Thymus (tissue), 11 donors: Measurements from ENCODE around the gene NBEA. TPM values are rescaled to one million over a fixed set of nuclear protein-coding genes. Genes with fewer than 3 reads are reported as not detected.

ENCODE experiments used
- DNase-seq, 9 donors: peaks; one replicate each; pipeline ENCODE4 v3.0.0-alpha.2; 2013; ENCODE audit warnings: low spot score in 9 of 9, low read depth in 6 of 9, missing footprints in 1 of 9
- H3K27ac ChIP-seq, 2 donors: one replicate each; pipeline ENCODE4 v1.5.1; 2013; ENCODE audit warnings: control low read depth in 1 of 2, low read depth in 1 of 2, low read length in 1 of 2, mild to moderate bottlenecking in 1 of 2, moderate library complexity in 1 of 2
- H3K27me3 ChIP-seq, 2 donors: one replicate each; pipeline ENCODE4 v1.5.1; 2013; ENCODE audit warnings: low read length in 1 of 2; ENCODE audit not compliant: control insufficient read depth in 2 of 2, insufficient read depth in 1 of 2
- H3K36me3 ChIP-seq, 2 donors: one replicate each; pipeline ENCODE4 v1.5.1; 2013; ENCODE audit warnings: low read length in 1 of 2, mild to moderate bottlenecking in 1 of 2, moderate library complexity in 1 of 2; ENCODE audit not compliant: control insufficient read depth in 2 of 2, insufficient read depth in 2 of 2
- H3K4me1 ChIP-seq, 2 donors: one replicate each; pipeline ENCODE4 v1.5.1; 2013; ENCODE audit warnings: low read length in 2 of 2; ENCODE audit not compliant: control insufficient read depth in 2 of 2, insufficient read depth in 2 of 2
- H3K4me3 ChIP-seq, 2 donors: one replicate each; pipeline ENCODE4 v1.5.1; 2013; ENCODE audit warnings: low read length in 2 of 2, control low read depth in 1 of 2, mild to moderate bottlenecking in 1 of 2
- H3K9me3 ChIP-seq, 2 donors: one replicate each; pipeline ENCODE4 v1.5.1; 2013; ENCODE audit warnings: low read length in 1 of 2, mild to moderate bottlenecking in 1 of 2; ENCODE audit not compliant: control insufficient read depth in 2 of 2, insufficient read depth in 1 of 2
- WGBS: extraction: QIAGEN DNeasy Blood & Tissue Kit; methylation state at CpG from one replicate; pipeline ENCODE4 v1.1.7; 2013; 5-methylcytosine and 5-hydroxymethylcytosine counted together
- polyA plus RNA-seq: library from polyadenylated mRNA; stranded (reverse); fragments of 200-250 nt; gene quantifications from one replicate; pipeline ENCODE4 v1.2.3, GENCODE V29; 2013
- total RNA-seq: library from RNA; stranded (reverse); fragments of 120-200 nt; gene quantifications from one replicate; pipeline ENCODE4 v1.2.4, GENCODE V29; 2013
- donor health status: healthy.

The NBEA gene
- total and polyA plus RNA-seq, 2 donors, result 4.1 to 6.8 TPM

DNA sequence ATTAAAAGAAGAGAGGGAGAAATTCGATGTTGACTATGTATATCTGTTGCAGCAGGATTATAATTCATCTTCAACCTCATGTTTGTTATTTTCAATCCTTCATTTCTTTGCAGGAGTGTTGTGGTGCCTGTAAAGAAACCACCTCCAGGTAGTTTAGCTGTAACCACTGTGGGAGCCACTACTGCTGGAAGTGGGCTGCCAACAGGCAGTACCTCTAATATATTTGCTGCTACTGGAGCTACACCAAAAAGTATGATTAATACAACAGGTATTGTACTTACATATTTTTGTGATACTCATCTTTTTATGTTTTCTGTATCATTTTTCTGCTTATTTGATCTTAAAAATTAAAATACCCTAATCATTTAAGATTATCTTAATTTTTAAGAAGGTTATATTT lies 266.5 kb downstream of the NBEA start:
- 97% methylated on average over 1 of the region's 1 CpG for WGBS

DNA sequence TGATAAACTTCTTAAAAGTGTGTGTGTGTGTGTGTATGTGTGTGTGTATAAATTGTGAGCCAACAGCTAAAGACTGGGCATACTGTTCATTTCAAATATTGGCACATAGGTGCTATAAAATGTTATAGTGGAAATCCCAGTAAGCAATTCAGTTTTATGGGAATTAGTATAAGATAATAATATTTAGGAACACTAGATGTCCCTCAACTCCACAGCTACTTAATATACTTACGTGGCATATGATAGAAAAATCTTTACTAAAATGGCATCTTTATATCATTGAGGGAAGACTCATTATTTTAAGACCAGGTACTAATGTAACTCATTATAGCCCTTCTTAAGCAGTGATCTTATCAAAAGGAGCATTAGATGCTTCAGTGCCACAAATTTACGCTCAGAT lies 268.2 kb downstream of the NBEA start:
- no peaks in the 10 kb centered on the region for H3K36me3 ChIP-seq
- no peak for DNase-seq
- no peaks in the 10 kb centered on the region for H3K4me1 ChIP-seq
- H3K4me3 ChIP-seq, result no peak overlapping the region
- no peaks in the 10 kb centered on the region for H3K27me3 ChIP-seq
- H3K9me3 ChIP-seq, result no peaks in the 10 kb centered on the region
- WGBS, result 95% methylated on average over 2 of the region's 2 CpGs
- no peak overlapping the region for H3K27ac ChIP-seq

More for the DNA sequence above, 266.5 kb downstream of the NBEA start:
- H3K9me3 ChIP-seq, result no peaks in the 10 kb centered on the region
- H3K4me3 ChIP-seq, result no peak overlapping the region
- DNase-seq, result no peak
- no peaks in the 10 kb centered on the region for H3K4me1 ChIP-seq
- no peaks in the 10 kb centered on the region for H3K27me3 ChIP-seq
- H3K36me3 ChIP-seq, result no peaks in the 10 kb centered on the region
- no peak overlapping the region for H3K27ac ChIP-seq

DNA sequence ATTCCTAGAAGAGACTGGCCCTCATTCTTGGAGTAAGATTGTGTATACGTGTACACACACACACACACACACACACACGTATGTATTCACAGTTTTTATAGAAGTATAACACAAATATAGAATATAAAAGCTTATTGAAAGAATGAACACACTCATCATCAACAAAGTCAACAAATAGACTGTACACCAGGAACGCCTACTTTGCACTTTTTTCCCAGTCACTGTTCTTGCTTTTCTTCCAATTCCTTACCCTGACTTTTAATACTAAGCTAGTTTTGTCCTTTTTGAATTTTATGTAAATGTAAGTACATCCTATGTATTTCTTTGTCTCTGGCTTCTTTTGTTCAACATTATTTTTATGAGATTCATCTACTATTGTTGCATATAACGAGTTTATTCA lies 269.9 kb downstream of the NBEA start:
- H3K36me3 ChIP-seq, result no peaks in the 10 kb centered on the region
- no peaks in the 10 kb centered on the region for H3K4me1 ChIP-seq
- 98% methylated on average over 4 of the region's 4 CpGs for WGBS
- no peaks in the 10 kb centered on the region for H3K27me3 ChIP-seq
- H3K27ac ChIP-seq, result no peak overlapping the region
- DNase-seq, result no peak
- no peak overlapping the region for H3K4me3 ChIP-seq
- H3K9me3 ChIP-seq, result no peaks in the 10 kb centered on the region

DNA sequence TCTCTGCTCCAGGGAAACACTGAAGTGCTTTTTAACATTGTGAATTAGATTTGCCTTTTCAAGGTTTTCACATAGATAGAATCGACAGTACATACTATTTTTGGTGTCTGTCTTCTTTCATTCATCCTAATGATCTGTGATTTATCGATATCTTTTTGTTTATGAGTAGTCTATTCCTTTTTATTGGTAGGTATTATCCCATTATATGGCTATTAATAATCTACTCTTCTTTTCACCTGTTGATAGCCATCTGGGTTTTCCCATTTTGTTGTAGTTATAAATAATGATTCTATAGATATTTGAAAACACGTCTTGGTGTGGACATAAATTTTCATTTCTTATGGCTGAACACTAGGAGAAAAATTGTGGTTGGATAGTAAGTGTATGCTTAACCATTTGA lies 271.8 kb downstream of the NBEA start:
- Histone ChIP-seq H3K4me3 (no peak overlapping the region), H3K36me3 (no peaks in the 10 kb centered on the region), H3K27ac (no peak overlapping the region), H3K27me3 (no peaks in the 10 kb centered on the region), H3K9me3 (no peaks in the 10 kb centered on the region), H3K4me1 (no peaks in the 10 kb centered on the region)
- DNase-seq, result no peak
- WGBS, result 98% methylated on average over 3 of the region's 3 CpGs

DNA sequence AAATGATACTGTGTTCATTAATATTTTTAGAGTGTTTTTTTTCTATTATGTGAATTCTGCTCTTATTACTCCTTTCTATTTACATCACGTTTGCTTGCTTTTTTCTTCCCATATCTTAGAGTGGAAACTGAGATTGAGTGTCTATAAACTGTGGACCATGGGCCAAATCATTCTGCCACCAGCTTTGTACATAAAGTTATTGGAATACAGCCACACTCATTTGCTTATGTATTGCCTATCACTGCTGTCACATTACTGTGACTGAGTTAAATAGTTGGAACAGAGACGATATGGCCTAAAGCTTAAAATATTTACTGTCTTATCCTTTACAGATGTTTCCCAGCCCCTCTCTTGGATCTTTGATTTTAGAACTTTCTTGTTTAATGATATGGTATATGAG lies 274.1 kb downstream of the NBEA start:
- 97% methylated on average over 2 of the region's 2 CpGs for WGBS
- no peak overlapping the region for H3K27ac ChIP-seq

DNA sequence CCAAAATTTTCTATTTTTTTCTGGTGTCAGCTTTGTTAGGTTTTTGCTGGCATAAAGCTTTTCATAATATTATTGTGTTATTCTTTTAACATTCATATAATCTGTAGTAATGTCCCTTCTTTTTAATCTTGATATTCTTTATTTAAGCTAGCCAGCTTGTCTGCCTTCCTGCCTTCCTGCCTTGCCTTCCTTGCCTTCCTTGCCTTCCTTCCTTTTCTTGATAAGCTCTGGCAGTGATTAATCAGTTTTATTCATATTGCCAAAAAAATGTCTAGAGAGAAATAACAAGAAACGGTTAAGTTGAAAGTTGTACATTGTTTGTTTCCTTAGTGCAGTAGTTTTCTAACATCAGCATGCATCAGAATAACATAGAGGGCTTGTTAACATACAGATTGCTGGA lies 277.0 kb downstream of the NBEA start:
- WGBS, result 90% methylated on average over 1 of the region's 1 CpG
- no peaks in the 10 kb centered on the region for H3K9me3 ChIP-seq
- no peaks in the 10 kb centered on the region for H3K27me3 ChIP-seq
- no peak overlapping the region for H3K4me3 ChIP-seq
- H3K4me1 ChIP-seq, result no peaks in the 10 kb centered on the region
- no peaks in the 10 kb centered on the region for H3K36me3 ChIP-seq
- DNase-seq, result no peak
- H3K27ac ChIP-seq, result no peak overlapping the region

More for the DNA sequence above, 274.1 kb downstream of the NBEA start:
- Histone ChIP-seq H3K9me3 (no peaks in the 10 kb centered on the region), H3K4me3 (no peak overlapping the region), H3K4me1 (no peaks in the 10 kb centered on the region), H3K36me3 (no peaks in the 10 kb centered on the region), H3K27me3 (no peaks in the 10 kb centered on the region)
- DNase-seq, result no peak

DNA sequence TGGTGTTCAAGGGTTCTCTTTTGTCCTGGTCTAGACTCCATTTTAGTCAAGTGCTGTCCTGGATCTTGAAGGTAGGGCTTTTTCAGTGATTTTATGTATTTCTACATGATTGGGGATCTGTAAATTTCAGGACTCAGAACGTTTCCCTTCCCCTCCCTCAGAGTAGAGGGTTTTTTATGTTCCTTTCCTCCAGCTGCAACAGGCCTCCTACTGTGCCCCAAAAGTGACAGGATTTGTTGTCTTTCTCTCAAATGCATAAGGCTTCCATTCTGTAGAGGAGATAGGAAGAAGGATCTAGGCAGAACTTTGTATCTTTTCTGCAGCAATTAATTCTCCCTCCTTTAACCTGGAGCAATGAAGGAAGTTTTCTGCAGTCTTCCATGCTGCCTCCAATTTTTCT lies 283.1 kb downstream of the NBEA start:
- Histone ChIP-seq H3K27me3 (no peaks in the 10 kb centered on the region), H3K9me3 (no peaks in the 10 kb centered on the region), H3K4me3 (no peak overlapping the region), H3K4me1 (no peaks in the 10 kb centered on the region), H3K27ac (no peak overlapping the region), H3K36me3 (no peaks in the 10 kb centered on the region)
- WGBS, result 79% methylated on average over 1 of the region's 1 CpG
- no peak for DNase-seq

DNA sequence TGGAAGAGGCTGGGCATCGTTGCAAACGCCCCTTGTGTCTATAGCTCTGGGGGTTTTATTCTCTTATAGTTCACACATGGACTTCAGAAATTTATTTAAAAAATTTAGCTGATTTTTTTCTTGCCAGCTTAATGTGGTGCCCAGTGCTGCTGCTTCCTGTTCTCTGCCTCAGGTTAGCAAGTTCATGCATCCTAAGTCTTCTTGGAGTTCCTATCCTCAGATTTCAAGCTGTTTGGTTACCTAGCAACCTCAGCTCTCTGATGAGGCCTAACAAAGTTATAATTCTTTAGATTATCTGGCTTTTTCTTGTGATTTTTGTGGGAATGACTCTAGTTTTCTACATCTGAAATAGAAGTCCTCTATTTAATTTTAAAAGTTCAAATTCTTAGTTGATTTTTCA lies 283.5 kb downstream of the NBEA start:
- H3K4me1 ChIP-seq, result no peaks in the 10 kb centered on the region
- H3K27ac ChIP-seq, result no peak overlapping the region
- H3K9me3 ChIP-seq, result no peaks in the 10 kb centered on the region
- no peak overlapping the region for H3K4me3 ChIP-seq
- no peaks in the 10 kb centered on the region for H3K27me3 ChIP-seq
- WGBS, result over 99% methylated on average over 2 of the region's 2 CpGs
- no peak for DNase-seq
- H3K36me3 ChIP-seq, result no peaks in the 10 kb centered on the region

DNA sequence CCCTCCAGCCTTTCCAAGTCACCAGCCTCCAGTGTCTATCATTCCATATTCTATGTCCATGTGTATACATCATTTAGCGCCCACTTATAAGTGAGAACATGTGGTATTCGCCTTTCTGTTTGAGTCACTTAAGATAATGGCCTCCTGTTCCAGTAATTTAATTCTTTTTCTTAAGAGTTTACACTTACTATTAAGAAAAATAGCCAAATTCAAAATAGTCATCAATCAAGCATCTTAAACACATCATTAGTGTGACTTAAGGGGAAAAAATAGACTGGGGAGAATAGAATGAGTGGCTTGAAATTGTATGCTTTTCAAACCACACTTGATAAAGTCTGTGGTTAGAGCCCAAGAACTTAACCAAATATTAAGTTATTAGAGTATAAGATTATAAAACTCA lies 286.5 kb downstream of the NBEA start:
- Histone ChIP-seq H3K4me1 (no peaks in the 10 kb centered on the region), H3K9me3 (no peaks in the 10 kb centered on the region), H3K27ac (no peak overlapping the region), H3K4me3 (no peak overlapping the region), H3K36me3 (no peaks in the 10 kb centered on the region), H3K27me3 (no peaks in the 10 kb centered on the region)
- WGBS, result 99% methylated on average over 2 of the region's 2 CpGs
- DNase-seq, result no peak

DNA sequence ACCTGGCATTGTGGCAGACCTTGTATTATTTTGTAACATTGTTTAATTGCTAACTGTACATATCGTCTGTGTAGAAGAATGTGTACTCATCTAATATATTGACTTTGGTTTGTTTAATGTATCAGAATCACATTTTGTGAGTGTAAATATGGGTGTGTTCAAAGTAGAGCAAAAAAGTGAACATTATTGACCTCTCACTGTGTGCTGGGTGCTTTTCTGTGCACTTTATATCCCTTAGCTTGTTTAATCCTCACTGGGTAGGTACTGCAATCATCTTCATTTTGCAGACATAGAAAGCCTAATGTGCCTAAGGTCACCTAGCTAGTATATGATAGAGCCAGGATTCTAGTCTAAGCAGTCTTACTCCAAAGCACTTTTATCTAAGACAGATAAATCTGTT lies 289.4 kb downstream of the NBEA start:
- no peaks in the 10 kb centered on the region for H3K9me3 ChIP-seq
- no peaks in the 10 kb centered on the region for H3K27me3 ChIP-seq
- whole genome bisulfite sequencing, result 100% methylated on average over 1 of the region's 1 CpG
- no peaks in the 10 kb centered on the region for H3K4me1 ChIP-seq
- no peak overlapping the region for H3K27ac ChIP-seq
- DNase-seq, result no peak
- H3K36me3 ChIP-seq, result no peaks in the 10 kb centered on the region
- no peak overlapping the region for H3K4me3 ChIP-seq
